GM11168 (cell line): ENCODE results near the gene AIG1.
"Not testable (repeated sequence)": the region's sequence is repeated elsewhere in the genome, so short reads cannot be mapped to it uniquely, and the experiment has no call there.

Experiments used
- in situ Hi-C: fragments of 300-500 bp; cut with MboI; formaldehyde crosslinking; loops from one replicate; pipeline ENCODE4 v1.12.0; 2022; ENCODE audit warnings: low sequenced_read_pairs; ENCODE audit not compliant: unreplicated experiment

Gene AIG1

DNA sequence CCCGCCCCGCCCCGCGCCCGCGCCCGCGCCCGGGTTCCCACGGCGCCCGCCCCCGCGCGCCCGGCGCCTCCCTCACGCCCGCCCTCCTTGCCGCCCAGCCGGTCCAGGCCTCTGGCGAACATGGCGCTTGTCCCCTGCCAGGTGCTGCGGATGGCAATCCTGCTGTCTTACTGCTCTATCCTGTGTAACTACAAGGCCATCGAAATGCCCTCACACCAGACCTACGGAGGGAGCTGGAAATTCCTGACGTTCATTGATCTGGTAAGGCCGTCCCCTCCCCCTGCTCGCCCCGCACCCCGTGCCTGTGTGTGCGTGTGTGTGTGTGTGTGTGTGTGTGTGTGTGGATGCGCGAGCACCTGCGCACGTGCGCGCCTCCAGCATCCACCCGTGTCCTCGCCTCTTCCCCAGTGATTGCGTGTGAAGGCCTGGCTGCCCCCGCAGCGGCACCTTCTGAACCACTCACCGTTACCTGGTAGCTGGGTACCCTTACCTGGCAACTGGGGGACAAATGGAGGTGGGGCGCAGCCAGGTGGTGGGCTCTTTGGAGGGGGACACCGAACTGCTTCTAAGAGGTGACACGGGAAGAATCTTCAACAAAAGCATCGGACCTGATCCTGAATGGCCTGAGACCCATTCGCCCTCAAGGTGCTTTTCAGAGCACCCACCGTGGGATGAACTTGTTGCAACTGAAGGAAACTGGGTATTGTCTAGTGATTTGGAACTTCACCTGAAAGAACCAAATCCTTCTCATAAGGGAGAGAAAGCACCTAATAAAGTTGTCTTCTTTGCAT, at the start of gene AIG1:
TSS of gene AIG1 (plus strand) at position 84 of the 791 bp plus-strand sequence. CDS start at position 121, 37 bp downstream.
- in situ Hi-C loops: no loop called here

DNA sequence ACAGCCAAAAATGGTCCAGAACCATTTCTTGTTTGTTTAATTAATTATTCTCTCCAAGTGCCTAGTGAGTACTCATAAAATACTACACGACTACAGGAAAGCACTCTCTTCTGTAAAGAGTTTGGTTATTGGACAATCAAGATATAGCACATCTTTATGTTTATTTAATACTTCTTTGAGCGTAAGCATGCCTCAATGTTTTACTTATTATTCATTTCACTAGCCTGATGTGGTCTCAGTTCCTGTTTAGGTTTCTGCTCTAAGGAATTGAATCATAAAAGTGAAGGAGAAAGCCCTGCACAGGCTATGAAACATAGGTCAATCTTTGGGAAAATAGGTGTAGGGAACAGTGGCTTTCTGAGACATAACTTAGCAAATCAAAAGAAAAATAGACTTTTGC, 45.9 kb upstream of the AIG1 start:
- in situ Hi-C loops: no loop called here

- in situ Hi-C loops: no loop called here
Measured at GRCh38 chr6:143015300-143015706, 45.4 kb upstream of the AIG1 start.

DNA sequence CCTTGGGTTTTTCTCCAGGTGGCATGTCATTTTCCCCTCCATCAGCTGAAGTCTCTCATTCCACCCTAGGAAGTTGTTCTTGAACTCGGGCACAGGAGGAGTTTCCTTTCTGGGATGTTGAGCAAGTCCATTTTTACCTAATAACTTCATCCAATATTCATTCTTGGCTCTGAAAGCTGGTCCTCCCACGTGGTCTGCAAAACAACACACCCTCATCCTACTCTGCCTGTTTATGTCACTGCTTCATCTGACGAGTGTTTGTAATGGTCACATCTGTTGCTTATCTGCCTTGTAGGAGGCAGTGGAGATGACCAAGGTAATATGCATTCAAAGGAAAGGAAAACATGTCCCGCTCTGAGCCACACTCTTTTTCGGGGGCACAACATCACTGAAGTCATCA, 41.7 kb upstream of the AIG1 start:
- in situ Hi-C loops: no loop called here

DNA sequence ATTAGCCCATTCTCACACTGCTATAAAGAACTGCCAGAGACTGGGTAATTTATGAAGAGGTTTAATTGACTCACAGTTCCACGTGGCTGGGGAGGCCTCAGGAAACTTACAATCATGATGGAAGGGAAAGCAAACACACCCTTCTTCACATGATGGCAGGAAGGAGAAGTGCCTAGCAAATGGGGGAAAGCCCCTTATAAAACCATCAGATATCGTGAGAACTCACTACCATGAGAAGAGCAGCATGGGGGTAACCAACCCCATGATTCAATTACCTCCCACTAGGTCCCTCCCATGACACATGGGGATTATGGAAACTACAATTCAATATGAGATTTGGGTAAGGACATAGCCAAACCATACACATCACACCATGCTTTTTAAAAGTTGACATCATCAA, 39.8 kb upstream of the AIG1 start:
- in situ Hi-C loops: not testable (repeated sequence)

DNA sequence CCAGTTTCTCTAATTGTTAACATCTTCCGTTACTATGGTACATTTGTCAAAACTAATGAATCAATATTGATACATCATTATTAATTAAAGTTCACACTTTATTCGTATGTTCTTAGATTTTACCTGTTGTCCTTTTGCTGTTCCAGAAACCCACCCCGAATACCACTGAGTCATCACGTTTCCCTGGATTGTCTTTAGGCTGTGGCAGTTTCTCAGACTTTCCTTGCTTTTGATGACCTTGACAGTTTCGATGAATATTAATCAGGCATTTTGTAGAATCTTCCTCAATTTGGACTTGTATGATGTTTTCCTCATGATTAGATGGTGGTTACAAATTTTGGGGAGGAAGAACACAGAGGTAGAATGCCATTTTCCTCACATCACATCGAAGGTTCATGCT, 39.1 kb upstream of the AIG1 start:
- in situ Hi-C loops: no loop called here

GRCh38 chr6:143022587-143022986, 38.1 kb upstream of the AIG1 start:
- in situ Hi-C loops: no loop called here

GRCh38 chr6:143023695-143024094, 37.0 kb upstream of the AIG1 start:
- in situ Hi-C loops: no loop called here

- in situ Hi-C loops: loop anchor here (25.0 kb wide), 1 partner anchor 338 kb away; no protein-coding TSS in a partner anchor
Measured at GRCh38 chr6:143024977-143025376, 35.7 kb upstream of the AIG1 start.

DNA sequence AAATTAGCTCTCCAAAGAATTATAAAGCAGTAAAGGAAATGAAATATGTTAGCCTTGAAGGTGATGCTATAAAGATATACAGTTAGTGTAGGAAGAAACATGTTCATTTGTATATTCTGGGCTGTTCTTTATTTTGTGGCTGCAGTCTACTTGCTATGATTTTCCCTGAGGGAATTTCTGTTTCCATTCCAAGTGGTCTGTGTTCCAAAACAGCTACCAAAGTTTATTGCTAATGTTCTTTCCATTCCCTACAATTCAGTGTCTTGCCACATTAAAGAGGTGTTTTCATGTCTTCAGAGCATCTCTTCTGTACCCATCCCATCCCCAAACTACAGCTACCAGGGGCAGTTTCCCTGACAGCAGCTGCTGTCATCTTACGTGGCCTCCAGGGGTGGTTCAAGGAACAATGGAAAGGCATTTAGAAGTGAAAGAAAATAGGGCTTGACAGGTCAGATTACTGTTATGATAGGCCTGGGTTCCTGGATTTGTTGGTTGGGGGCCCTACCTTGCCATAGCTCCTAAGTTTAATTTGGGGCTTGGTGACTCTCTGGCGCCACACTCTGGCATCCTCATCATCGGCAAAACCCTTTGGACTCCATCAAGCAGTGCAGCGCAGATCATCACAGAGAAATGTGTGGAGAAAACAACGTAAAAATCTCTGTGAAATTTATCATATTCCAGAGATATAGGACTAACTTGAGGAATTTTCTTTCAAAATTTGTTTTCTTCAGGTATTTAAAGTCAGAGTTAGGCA, 33.8 kb upstream of the AIG1 start:
- in situ Hi-C loops: loop anchor here (25.0 kb wide), 1 partner anchor 340 kb away; no protein-coding TSS in a partner anchor

GRCh38 chr6:143034689-143035334, 25.9 kb upstream of the AIG1 start:
- in situ Hi-C loops: loop anchor here (25.0 kb wide), 1 partner anchor 348 kb away; no protein-coding TSS in a partner anchor

GRCh38 chr6:143037470-143037869, 23.2 kb upstream of the AIG1 start:
- in situ Hi-C loops: loop anchor here (25.0 kb wide), 1 partner anchor 350 kb away; no protein-coding TSS in a partner anchor

DNA sequence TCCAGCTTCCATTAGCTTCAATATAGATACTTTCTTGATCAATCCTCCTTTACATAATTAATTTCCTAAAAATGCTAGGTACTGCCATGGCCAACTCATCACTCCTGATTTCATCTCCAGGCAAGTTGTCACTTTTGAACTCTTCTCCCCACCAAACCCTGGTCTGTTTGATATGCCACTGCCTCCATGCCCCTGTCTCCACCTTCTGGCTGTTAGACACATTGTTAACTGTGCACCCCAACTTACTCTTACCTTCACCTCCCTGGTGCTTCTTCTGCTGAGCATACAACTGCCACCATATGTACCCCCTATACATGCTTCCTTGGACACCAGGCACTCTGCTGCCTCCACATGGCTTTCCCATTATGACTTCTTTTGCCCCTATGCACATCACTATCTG, 21.9 kb upstream of the AIG1 start:
- in situ Hi-C loops: loop anchor here (25.0 kb wide), 1 partner anchor 352 kb away; no protein-coding TSS in a partner anchor

DNA sequence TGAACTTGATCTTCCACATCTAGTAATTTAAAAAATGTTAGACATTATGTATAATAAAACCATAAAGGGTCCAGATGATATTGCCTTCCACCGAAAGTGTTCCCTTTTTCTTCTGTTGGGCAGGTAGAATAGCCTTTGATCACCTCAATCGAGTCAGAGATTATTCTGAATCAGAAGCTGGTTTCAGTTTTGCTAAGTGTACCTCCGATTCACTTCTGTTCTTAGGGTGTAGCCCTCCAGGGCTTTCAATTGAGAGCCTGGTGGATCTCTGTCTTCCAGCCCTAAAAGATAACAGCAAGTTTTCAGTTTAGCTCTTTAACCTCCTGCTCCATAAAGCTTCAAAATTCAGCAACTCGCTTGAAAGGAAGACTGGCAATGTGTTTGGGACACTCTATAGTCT, 21.1 kb upstream of the AIG1 start:
- in situ Hi-C loops: loop anchor here (25.0 kb wide), 1 partner anchor 352 kb away; no protein-coding TSS in a partner anchor

DNA sequence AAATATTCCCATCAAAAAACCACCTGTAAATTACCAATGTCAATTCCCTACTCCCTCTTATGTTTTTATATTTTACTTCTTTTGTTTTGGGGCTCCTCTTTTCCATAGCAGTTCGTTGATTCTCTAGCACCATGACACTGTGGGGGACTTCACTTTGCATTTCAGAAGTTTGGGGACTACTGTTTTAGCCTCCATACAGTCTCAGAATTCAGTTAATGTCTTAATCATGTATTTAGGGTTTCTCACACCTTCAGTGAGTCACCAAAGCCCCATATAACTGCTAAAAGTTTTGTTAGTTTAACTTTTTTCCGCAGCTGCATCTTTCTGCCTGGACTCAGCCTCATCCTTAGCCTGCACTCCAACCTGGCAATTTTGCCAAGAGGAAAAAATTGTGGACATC, 20.7 kb upstream of the AIG1 start:
- in situ Hi-C loops: loop anchor here (25.0 kb wide), 1 partner anchor 353 kb away; no protein-coding TSS in a partner anchor

GRCh38 chr6:143044345-143044744, 16.3 kb upstream of the AIG1 start:
- in situ Hi-C loops: loop anchor here (25.0 kb wide), 1 partner anchor 357 kb away; no protein-coding TSS in a partner anchor

DNA sequence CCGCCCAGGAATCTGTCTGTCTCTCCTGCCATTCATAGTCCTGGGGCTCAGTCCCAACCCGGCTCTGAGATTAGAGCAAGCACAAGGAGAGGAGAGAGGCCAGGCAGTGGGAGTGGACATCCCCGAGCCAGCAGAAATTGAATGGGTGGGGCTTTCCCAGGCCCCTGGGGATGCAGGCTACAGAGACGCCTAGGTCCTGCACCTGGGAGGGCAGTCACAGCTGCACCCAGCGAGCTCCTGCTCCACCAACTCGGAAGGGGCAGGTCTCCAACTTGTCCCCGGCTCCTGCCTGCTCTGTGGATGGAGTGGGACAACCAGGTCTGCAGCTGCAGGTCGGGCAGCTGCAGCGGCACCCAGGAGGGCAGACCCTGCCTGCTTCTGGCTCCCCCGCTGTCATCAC, 11.1 kb upstream of the AIG1 start:
- in situ Hi-C loops: loop anchor here (25.0 kb wide), 1 partner anchor 362 kb away; no protein-coding TSS in a partner anchor

GRCh38 chr6:143050509-143050908, 10.2 kb upstream of the AIG1 start:
- in situ Hi-C loops: no loop called here

- in situ Hi-C loops: no loop called here
Measured at GRCh38 chr6:143052282-143052681, 8.4 kb upstream of the AIG1 start.

- in situ Hi-C loops: no loop called here
Measured at GRCh38 chr6:143053856-143054255, 6.8 kb upstream of the AIG1 start.
